Brain microvascular endothelial cell (primary cell): ENCODE results near the gene CRTC3.

ENCODE experiments used
- DNase-seq: peaks from one replicate; pipeline ENCODE4 v3.0.0-alpha.2; 2020
- H3K27ac ChIP-seq: fragments of 250-450 bp; sonication (Bioruptor Pico); 2 replicates; pipeline ENCODE4 v1.5.1; 2020; ENCODE audit warnings: mild to moderate bottlenecking, moderate library complexity
- H3K27me3 ChIP-seq: fragments of 250-450 bp; sonication (Bioruptor Pico); replicated peaks from 2 replicates; pipeline ENCODE4 v1.5.1; 2020; ENCODE audit warnings: mild to moderate bottlenecking
- H3K36me3 ChIP-seq: fragments of 250-450 bp; sonication (Bioruptor Pico); replicated peaks from 2 replicates; pipeline ENCODE4 v1.5.1; 2020; ENCODE audit warnings: mild to moderate bottlenecking
- H3K4me3 ChIP-seq: 2 replicates; pipeline ENCODE4 v1.5.1; 2011; ENCODE audit warnings: low read depth, mild to moderate bottlenecking, control low read depth, low read length, moderate library complexity
- in situ Hi-C: cut with HindIII; loops from 2 replicates; pipeline ENCODE4 v1.10.0; 2017; ENCODE audit warnings: low sequenced_read_pairs, low pct_ligation_motif_present
- TF ChIP-seq, protein P1 (sequence below): IDR thresholded peaks from 2 replicates; pipeline ENCODE4 v1.5.1; 2011; ENCODE audit warnings: low read depth, mild to moderate bottlenecking, moderate library complexity, low read length, control low read depth, inconsistent platforms; ENCODE audit errors: missing control alignments

CRTC3 gene

DNA sequence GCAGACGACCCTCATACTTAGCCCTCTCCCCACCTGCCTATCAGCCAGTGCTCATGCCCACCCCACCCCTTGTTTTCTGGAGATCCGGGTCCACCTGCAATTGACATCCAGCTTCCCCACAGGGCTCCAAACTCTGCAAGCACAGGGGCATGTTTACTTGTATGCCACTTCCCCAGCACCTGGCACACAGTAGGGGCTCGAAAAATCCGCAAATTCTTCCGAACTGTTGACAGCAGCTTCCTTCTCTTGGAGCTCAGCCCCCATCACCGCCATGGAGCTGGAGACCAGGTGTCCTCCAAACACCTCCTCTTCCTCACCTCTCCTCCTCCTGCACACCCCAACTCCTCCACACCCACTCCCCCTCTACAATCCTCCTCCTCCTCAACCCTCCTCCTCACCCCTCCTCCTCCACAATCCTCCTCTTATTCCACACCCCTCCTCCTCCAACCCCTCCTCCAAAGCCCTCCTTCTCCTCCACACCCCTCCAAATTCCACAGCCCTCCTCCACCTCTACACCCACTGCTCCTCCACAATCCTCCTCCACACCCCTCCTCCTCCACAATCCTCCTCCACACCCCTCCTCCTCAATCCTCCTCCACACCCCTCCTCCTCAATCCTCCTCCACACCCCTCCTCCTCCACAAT lies 117.1 kb downstream of the CRTC3 start:
- TF ChIP-seq, protein P1, sequence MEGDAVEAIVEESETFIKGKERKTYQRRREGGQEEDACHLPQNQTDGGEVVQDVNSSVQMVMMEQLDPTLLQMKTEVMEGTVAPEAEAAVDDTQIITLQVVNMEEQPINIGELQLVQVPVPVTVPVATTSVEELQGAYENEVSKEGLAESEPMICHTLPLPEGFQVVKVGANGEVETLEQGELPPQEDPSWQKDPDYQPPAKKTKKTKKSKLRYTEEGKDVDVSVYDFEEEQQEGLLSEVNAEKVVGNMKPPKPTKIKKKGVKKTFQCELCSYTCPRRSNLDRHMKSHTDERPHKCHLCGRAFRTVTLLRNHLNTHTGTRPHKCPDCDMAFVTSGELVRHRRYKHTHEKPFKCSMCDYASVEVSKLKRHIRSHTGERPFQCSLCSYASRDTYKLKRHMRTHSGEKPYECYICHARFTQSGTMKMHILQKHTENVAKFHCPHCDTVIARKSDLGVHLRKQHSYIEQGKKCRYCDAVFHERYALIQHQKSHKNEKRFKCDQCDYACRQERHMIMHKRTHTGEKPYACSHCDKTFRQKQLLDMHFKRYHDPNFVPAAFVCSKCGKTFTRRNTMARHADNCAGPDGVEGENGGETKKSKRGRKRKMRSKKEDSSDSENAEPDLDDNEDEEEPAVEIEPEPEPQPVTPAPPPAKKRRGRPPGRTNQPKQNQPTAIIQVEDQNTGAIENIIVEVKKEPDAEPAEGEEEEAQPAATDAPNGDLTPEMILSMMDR = no peak
- H3K27me3 ChIP-seq = no peaks in the 10 kb centered on the region
- no peak overlapping the region for H3K4me3 ChIP-seq
- peaks cover 16% of the 10 kb centered on the region for H3K36me3 ChIP-seq
- in situ Hi-C loops = no loop called here
- H3K27ac ChIP-seq = no peak overlapping the region
- no peak for DNase-seq

DNA sequence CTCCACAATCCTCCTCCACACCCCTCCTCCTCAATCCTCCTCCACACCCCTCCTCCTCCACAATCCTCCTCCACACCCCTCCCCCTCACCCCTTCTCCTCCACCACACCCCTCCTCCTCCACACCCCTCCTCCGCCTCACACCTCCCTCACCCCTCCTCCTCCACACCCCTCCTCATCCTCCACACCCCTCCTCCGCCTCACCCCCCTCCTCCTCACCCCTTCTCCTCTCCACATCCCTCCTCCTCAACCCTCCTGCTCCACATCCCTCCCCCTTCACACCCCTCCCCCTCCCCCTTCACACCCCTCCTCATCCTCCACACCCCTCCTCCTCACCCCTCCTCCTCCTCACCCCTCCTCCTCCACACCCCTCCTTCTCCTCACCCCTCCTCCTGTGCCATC lies 117.6 kb downstream of the CRTC3 start:
- TF ChIP-seq, protein P1 = no peak
- Histone ChIP-seq H3K36me3 (peaks cover 11% of the 10 kb centered on the region), H3K27me3 (no peaks in the 10 kb centered on the region), H3K4me3 (no peak overlapping the region), H3K27ac (no peak overlapping the region)
- no peak for DNase-seq
- in situ Hi-C loops = no loop called here

DNA sequence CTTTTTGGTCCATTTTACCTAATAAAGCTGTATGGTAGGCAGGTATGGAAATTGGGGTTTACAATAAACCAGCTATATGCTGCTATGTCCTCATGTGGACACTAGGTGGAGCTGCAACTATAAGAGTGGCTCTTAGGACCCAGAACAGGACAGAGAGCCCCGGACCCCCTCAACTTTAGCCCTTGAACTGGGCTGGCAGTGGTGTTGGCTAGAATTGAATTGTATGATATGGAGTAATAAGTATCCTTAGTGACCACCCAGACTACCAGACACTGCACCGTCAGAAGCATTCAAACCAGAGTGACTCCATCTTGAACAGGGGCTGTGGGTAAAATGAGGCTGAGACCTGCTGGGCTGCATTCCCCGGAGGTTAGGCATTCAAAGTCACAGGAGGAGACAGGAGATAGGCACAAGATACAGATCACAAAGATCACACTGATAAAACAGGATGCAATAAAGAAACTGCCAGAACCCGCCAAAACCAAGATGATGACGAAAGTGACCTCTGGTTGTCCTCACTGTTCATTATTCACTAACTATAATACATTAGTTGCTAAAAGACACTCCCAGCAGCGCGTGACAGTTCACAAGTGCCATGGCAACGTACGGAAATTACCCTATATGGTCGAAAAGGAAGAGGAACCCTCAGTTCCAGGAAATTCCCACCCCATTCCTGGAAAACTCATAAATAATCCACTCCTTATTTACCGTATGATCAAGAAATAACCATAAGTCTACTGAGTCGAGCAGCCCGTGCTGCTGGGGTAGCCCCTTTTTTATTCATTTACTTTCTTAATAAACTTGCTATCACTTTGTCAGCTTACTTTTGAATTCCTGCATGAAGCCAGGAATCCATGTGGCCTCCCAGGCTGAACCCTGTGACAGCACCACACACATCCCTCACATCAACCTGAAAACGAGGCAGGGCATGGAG lies 118.7 kb downstream of the CRTC3 start:
- Histone ChIP-seq H3K36me3 (peaks cover under 1% of the 10 kb centered on the region), H3K27me3 (no peaks in the 10 kb centered on the region), H3K27ac (peak overlapping the region; percentile 27), H3K4me3 (no peak overlapping the region)
- in situ Hi-C loops = no loop called here
- DNase-seq = peak; percentile 56
- TF ChIP-seq, protein P1 = peak; percentile 87

DNA sequence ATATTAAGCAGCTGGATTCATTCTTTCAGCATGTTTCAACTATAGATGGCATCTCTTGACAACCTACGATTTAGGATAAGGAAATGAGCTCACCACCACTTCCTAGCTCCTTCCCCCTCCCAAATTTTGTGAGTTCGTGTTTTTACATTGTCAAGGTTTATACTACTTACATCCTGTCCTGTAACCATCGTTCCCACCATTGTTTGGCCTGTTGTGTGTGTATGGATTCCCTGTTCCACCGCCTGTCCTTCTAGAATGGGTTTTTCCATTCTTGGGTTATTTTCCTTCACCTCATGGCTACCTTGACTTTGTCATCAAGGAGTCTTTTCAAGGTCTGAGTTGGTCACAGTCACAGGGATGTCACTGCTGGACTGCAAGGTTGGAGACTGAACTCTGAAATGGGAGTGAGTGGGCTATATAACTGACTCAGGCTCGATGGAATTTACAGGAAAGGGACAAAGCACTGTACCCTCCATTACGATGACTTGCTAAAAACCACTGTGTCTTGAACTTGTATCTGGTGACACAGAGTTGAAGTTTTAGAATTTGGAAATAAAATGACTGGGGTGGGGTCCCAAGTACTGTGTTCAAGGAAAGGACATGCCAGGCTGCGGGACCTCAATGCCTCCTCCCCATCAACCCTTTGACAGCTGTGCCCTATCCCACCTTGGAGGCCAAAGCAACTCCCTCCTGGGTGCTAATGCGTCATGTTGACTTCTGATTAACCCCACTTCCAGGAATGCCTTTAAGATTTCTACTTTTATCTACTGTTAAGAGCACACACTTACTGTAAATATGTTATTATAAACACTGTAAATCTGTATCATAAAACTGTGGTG lies 120.6 kb downstream of the CRTC3 start:
- DNase-seq = peak; percentile 24
- Histone ChIP-seq H3K27ac (peak overlapping the region; percentile 22), H3K36me3 (no peaks in the 10 kb centered on the region), H3K4me3 (no peak overlapping the region), H3K27me3 (no peaks in the 10 kb centered on the region)
- TF ChIP-seq, protein P1 = no peak
- in situ Hi-C loops = no loop called here

DNA sequence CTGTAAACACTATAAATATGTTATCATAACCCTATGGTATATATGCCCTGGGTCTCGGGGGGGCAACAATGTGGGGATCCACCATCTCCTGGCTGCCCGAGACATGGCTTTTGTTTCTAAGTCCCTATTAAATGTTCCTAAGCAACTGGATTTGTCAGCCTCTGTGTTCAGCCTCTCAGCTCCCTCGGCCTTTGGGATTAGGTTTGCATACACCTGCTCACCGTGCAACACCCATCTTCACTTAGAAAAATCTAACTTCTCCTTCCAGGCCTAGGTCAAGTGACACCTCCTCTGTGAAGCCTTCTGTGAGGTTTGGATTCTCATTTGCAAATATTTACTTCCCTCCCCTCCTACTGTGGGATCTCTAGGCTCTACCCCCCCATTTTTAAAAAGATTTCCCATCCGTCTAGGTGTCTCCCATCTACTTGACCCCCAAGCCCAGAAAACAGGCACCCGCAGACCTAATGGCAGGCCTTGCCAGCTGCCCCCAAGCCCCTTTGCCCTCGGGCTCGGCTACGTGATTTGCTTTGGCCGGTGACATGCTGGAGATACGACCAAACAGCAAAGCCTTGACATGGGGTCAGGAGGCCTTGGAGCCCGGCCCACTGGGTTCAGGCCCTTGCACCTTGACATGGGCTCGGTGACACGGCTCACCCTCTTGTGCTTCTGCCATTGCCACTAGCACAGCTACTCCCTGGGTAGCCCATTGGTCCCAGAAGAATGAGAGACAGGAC lies 121.4 kb downstream of the CRTC3 start:
- Histone ChIP-seq H3K27ac (peak overlapping the region; percentile 22), H3K4me3 (no peak overlapping the region), H3K27me3 (no peaks in the 10 kb centered on the region), H3K36me3 (no peaks in the 10 kb centered on the region)
- DNase-seq = no peak
- TF ChIP-seq, protein P1 = no peak
- in situ Hi-C loops = no loop called here
